ENCODE data around the gene ZFP36L1. TPM values are rescaled to one million over a fixed set of nuclear protein-coding genes. Genes with fewer than 3 reads are reported as not detected.

The ZFP36L1 gene
- total and polyA plus RNA-seq, 9 of the 15 experiments (the other 6 are each of a cell fraction or from before 2014, with no cell fraction given), result 1.3 to 26.6 (median 3.7) TPM

- Histone ChIP-seq H2AFZ (ENCODE audit: low read depth, low read length) (no peak overlapping the region), H3K4me3 (peak overlapping the region; percentile 74), H3K27me3 (ENCODE audit: control insufficient read depth in 2 of 2, insufficient read depth in 2 of 2, low read length in 2 of 2) (no peaks in the 10 kb centered on the region), H3K9me3 (replicated peaks; ENCODE audit: control insufficient read depth, insufficient read depth, low read depth, low read length) (no peaks in the 10 kb centered on the region), H3K27ac (ENCODE audit: extremely low read depth, low read depth, low read length) (peak overlapping the region; percentile 100), H3K36me3 (ENCODE audit: control insufficient read depth, insufficient read depth, low read length) (peaks cover 35% of the 10 kb centered on the region), H3K4me2 (ENCODE audit: insufficient read depth, low read length) (peak overlapping the region; percentile 89), H3K9ac (ENCODE audit: insufficient read depth in 1 of 2, low read depth in 2 of 2, low read length in 2 of 2) (peak overlapping the region; percentile 94 to 98), H3K4me1 (replicated peaks in 1 of 2; ENCODE audit: control insufficient read depth in 2 of 2, insufficient read depth in 2 of 2, low read length in 2 of 2) (peaks cover 25 to 44% of the 10 kb centered on the region in 2 experiments; a peak in 4 of 5 replicates), H3K9me1 (ENCODE audit: control insufficient read depth, insufficient read depth, low read length) (no peaks in the 10 kb centered on the region), H4K20me1 (replicated peaks; ENCODE audit: control insufficient read depth, insufficient read depth, low read length) (0 out of 2 replicates have a peak, but pooled peaks cover 9% of the 10 kb centered on the region), H3K79me2 (ENCODE audit: control insufficient read depth, insufficient read depth, low read length) (peaks cover 70% of the 10 kb centered on the region)
- DNase-seq (ENCODE audit: extremely low read depth in 1 of 4, low spot score in 3 of 4) (peak in 1 of 4 experiments; percentile 37), ATAC-seq (no peak), FAIRE-seq (peak; percentile 23)
- intact Hi-C loops (cut with micrococcal nuclease) (no loop called here), in situ Hi-C loops (cut with MboI) (no loop called here)
- 1% methylated on average over 11 of the region's 15 CpGs for WGBS (ENCODE audit: insufficient coverage, low coverage, missing lambda C conversion rate)
- no TSS peak for BruUV-seq (replicated peaks)
- TF ChIP-seq GATA2 (CRISPR knock-in tag; IDR thresholded peaks at IDR 0.05), result no peak
- TF ChIP-seq FOXA3 (CRISPR knock-in tag; conservative IDR thresholded peaks at IDR 0.05 in 1 of 2, IDR thresholded peaks at IDR 0.05 in 1 of 2), result no peak
- TF ChIP-seq RBFOX2 (IDR thresholded peaks at IDR 0.05; ENCODE audit: low read depth, low read length), result peak; percentile 10
- TF ChIP-seq CBFB (CRISPR knock-in tag; IDR thresholded peaks at IDR 0.05), result no peak
- TF ChIP-seq ZNF778 (CRISPR knock-in tag; IDR thresholded peaks at IDR 0.05), result no peak
- no peak for TF ChIP-seq MTA2 (IDR thresholded peaks at IDR 0.05; ENCODE audit: low read depth)
- TF ChIP-seq ZNF57 (CRISPR knock-in tag; IDR thresholded peaks at IDR 0.05), result no peak
- TF ChIP-seq SMC3 (conservative IDR thresholded peaks at IDR 0.05; ENCODE audit: insufficient read depth, low read depth, low read length), result 0 out of 2 replicates have a peak, but pooled peaks have one; percentile 3
- TF ChIP-seq VEZF1 (CRISPR knock-in tag; IDR thresholded peaks at IDR 0.05), result peak; percentile 23; the same call in 1 of the 2 replicates
- ChIA-PET POLR2A (interaction anchor here (0.7 to 3.7 kb wide), 12 partner anchors 10 to 629 kb away, joined by 3 to 16 read pairs (median 4); no protein-coding TSS in a partner anchor), CTCF (ENCODE audit: low intra/inter-chr PET ratio) (no interaction called here)
Observed at GRCh38 chr14:68791078-68791901, 1.6 kb downstream of the ZFP36L1 start.
